Esophagus squamous epithelium (tissue), 5 donors: ENCODE results near the gene SCUBE2. TPM values are rescaled to one million over a fixed set of nuclear protein-coding genes. Genes with fewer than 3 reads are reported as not detected.

Experiments
- DNase-seq: peaks from one replicate; lab custom pipeline; 2025; lab: John Stamatoyannopoulos, UW
- H3K27ac ChIP-seq, 4 donors: fragments of 200-600 bp; sonication (generic); one replicate each; pipeline ENCODE4 v1.5.1; 2016 to 2019; ENCODE audit warnings: mild to moderate bottlenecking in 1 of 4
- H3K27me3 ChIP-seq, 4 donors: fragments of 200-600 bp; sonication (generic); 1 replicate in 3 of 4; 2 replicates in 1 of 4; pipeline versions ENCODE4 v1.5.1 to v1.6.0; 2017 to 2021; ENCODE audit warnings: antibody characterized with exemption in 1 of 4
- H3K36me3 ChIP-seq, 3 donors: fragments of 200-600 bp; sonication (generic); one replicate each; pipeline ENCODE4 v1.5.1; 2016 to 2019
- H3K4me1 ChIP-seq, 3 donors: fragments of 200-600 bp; sonication (generic); one replicate each; pipeline ENCODE4 v1.5.1; 2017 to 2019
- H3K4me3 ChIP-seq, 4 donors: fragments of 200-600 bp; sonication (generic); 1 replicate in 3 of 4; 2 replicates in 1 of 4; pipeline ENCODE4 v1.5.1; 2016 to 2019; ENCODE audit warnings: mild to moderate bottlenecking in 2 of 4, moderate library complexity in 1 of 4
- H3K9me3 ChIP-seq, 3 donors: fragments of 200-600 bp; sonication (generic); one replicate each; pipeline ENCODE4 v1.5.1; 2016 to 2019
- CTCF ChIP-seq, 6 experiments: fragments of 450-650 bp in 4 of 6; fragments of 200-600 bp in 2 of 6; sonication (generic) in 2 of 6; IDR thresholded peaks; one replicate each; pipeline ENCODE4 v1.5.1; 2016 to 2019; ENCODE audit warnings: antibody characterized with exemption in 6 of 6, mild to moderate bottlenecking in 4 of 6, moderate library complexity in 4 of 6
- POLR2A ChIP-seq, 4 donors: fragments of 450-650 bp; IDR thresholded peaks; one replicate each; pipeline ENCODE4 v1.6.1; 2017; ENCODE audit warnings: antibody characterized with exemption in 4 of 4, mild to moderate bottlenecking in 4 of 4, moderate library complexity in 3 of 4
- WGBS, 2 donors: methylation state at CpG; one replicate each; pipeline ENCODE4 v1.1.5; 2018; 5-methylcytosine and 5-hydroxymethylcytosine counted together
- intact Hi-C: fragments of 100-400 bp; cut with DNase I; formaldehyde crosslinking; loops from one replicate; pipeline ENCODE4 v1.15.0; 2022
- total RNA-seq, 4 donors: library from RNA; depleted of rRNA; stranded (reverse); fragments of >200 nt; gene quantifications; one replicate each; pipeline ENCODE4 v1.1.0, GENCODE V29; 2016
- donor health status: DM: yes; HTN: yes; CAD: no.

SCUBE2 gene
- total RNA-seq, 4 donors from 2014 or later = 0.97 to 4.9 (median 3.8) TPM

GRCh38 chr11:9039863-9040262 is 51.5 kb downstream of the SCUBE2 start:
- Histone ChIP-seq H3K4me1 (no peaks in the 10 kb centered on the region), H3K36me3 (no peaks in the 10 kb centered on the region), H3K27me3 (no peaks in the 10 kb centered on the region), H3K27ac (no peak overlapping the region), H3K4me3 (no peak overlapping the region), H3K9me3 (no peaks in the 10 kb centered on the region)
- no peak for DNase-seq
- intact Hi-C loops = no loop called here
- 95 to 96% methylated on average over 13 to 14 of the region's 19 CpGs for WGBS, 2 donors
- TF ChIP-seq CTCF (IDR thresholded peaks at IDR 0.05) = no peak
- TF ChIP-seq POLR2A (IDR thresholded peaks at IDR 0.05) = no peak

GRCh38 chr11:9039198-9039597 is 52.2 kb downstream of the SCUBE2 start:
- TF ChIP-seq CTCF (IDR thresholded peaks at IDR 0.05) = no peak
- TF ChIP-seq POLR2A (IDR thresholded peaks at IDR 0.05) = no peak

GRCh38 chr11:9038541-9038940 is 52.9 kb downstream of the SCUBE2 start:
- H3K9me3 ChIP-seq = no peaks in the 10 kb centered on the region
- H3K4me3 ChIP-seq = no peak overlapping the region
- TF ChIP-seq CTCF (IDR thresholded peaks at IDR 0.05) (no peak), POLR2A (IDR thresholded peaks at IDR 0.05) (no peak)
- no peaks in the 10 kb centered on the region for H3K27me3 ChIP-seq
- H3K36me3 ChIP-seq = no peaks in the 10 kb centered on the region
- intact Hi-C loops = no loop called here
- 87 to 89% methylated on average over 3 of the region's 3 CpGs for WGBS, 2 donors
- H3K27ac ChIP-seq = no peak overlapping the region
- no peaks in the 10 kb centered on the region for H3K4me1 ChIP-seq
- DNase-seq = no peak

More at GRCh38 chr11:9039198-9039597, 52.2 kb downstream of the SCUBE2 start:
- Histone ChIP-seq H3K27ac (no peak overlapping the region), H3K9me3 (no peaks in the 10 kb centered on the region), H3K4me1 (no peaks in the 10 kb centered on the region), H3K36me3 (no peaks in the 10 kb centered on the region), H3K27me3 (no peaks in the 10 kb centered on the region), H3K4me3 (no peak overlapping the region)
- WGBS, 2 donors = 66 to 69% methylated on average over 6 to 9 of the region's 9 CpGs
- no peak for DNase-seq
- intact Hi-C loops = no loop called here

GRCh38 chr11:9037963-9038362 is 53.4 kb downstream of the SCUBE2 start:
- TF ChIP-seq CTCF (IDR thresholded peaks at IDR 0.05) (no peak), POLR2A (IDR thresholded peaks at IDR 0.05) (no peak)
- no peaks in the 10 kb centered on the region for H3K27me3 ChIP-seq
- no peak overlapping the region for H3K4me3 ChIP-seq
- H3K9me3 ChIP-seq = no peaks in the 10 kb centered on the region
- no peaks in the 10 kb centered on the region for H3K4me1 ChIP-seq
- H3K27ac ChIP-seq = no peak overlapping the region
- WGBS, 2 donors = 63 to 92% methylated on average over 1 of the region's 1 CpG
- intact Hi-C loops = no loop called here
- DNase-seq = no peak
- H3K36me3 ChIP-seq = no peaks in the 10 kb centered on the region

- Histone ChIP-seq H3K27me3 (no peaks in the 10 kb centered on the region), H3K9me3 (no peaks in the 10 kb centered on the region), H3K4me1 (no peaks in the 10 kb centered on the region), H3K27ac (no peak overlapping the region), H3K36me3 (no peaks in the 10 kb centered on the region), H3K4me3 (no peak overlapping the region)
- TF ChIP-seq POLR2A (IDR thresholded peaks at IDR 0.05) = no peak
- TF ChIP-seq CTCF (IDR thresholded peaks at IDR 0.05) = no peak
- DNase-seq = no peak
- 84 to 87% methylated on average over 7 of the region's 7 CpGs for WGBS, 2 donors
- intact Hi-C loops = no loop called here
Observed at GRCh38 chr11:9037046-9037780, 54.2 kb downstream of the SCUBE2 start.
